ENCODE results near the gene MKS1. TPM values are rescaled to one million over a fixed set of nuclear protein-coding genes. Genes with fewer than 3 reads are reported as not detected.
A peak's percentile ranks its signal among the peaks of the same experiment; 100 is the strongest.

The MKS1 gene
- total RNA-seq, 1 experiment from 2014 or later = 20.2 TPM

DNA sequence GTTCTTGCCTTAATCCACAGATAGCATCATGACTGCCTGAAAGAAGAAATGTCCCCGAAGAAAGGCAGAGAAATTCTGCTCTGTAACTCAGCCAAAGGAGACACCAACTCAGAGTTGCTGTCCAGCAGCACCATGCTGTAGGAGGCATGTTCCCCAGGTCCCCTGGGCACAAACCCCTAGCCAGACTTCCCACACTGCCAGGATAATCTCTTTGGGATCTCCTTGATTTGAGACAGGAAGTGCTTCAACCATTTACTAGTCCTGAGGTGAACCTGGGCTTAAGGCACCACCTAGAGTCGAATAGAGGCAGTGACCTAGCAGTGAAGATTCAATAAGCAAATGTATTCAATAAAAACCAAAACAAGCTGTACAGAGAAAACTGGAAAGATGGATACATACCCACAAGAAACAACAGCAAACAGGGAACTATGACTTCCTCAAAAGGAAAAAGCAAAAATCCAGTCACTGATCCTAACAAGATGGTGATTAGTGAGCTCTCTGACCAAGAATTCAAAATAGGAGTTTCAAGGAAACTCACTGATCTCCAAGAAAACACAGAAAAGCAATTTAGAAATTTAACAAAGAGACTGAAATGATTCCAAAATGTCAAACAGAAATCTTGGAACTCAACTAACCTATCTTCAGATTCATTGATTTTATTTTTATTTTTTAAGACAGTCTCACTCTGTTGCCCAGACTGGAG, 46.5 kb downstream of the MKS1 start:
- DNase-seq (ENCODE audit: extremely low read depth, low read depth) = peak; percentile 35

DNA sequence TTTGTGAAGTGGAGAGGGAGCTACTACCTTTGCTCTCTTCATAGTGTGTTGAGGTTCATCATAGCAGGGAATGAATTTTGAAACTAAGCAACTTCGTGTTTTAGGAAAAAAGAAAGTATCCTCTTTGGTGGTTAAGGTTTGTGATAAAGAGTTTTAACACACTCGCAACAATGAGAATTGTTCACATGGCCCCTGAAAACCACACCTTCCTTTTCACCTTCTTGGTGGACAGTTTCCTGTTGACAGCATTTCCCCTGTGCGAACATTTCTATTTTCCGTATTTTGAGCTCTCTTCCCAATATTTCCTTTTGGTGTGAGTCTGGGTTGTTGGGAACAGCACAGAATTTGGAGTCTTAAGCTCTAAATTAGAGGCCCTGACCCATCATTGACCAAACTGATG, 48.4 kb downstream of the MKS1 start:
- no peak for DNase-seq (ENCODE audit: extremely low read depth, low read depth)

DNA sequence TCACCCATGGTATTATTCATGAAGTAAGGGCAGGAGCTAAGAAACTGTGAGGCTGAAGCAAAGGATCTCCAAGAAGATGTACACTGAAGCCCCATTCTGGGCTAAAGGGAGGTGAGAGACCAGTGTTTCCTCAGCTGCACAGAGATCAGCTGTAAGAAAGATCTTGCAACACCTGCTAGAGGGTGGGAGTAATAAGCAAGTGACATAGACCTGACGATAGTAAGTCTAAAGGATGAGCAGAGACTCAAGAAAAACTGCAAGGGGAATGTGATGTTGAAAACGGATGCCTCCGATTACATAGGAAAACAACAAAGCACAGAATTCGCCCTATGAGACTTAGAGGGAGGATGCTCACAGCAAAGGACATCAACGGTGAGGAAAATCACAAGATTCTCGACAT, 52.4 kb downstream of the MKS1 start, which contains the start of gene OR4D2:
TSS of gene OR4D2 (plus strand) at position 301 of the 400 bp plus-strand sequence. CDS start 2,674 bp downstream, outside the sequence.
- DNase-seq (ENCODE audit: extremely low read depth, low read depth) = no peak

GRCh38 chr17:58165981-58166380, 53.1 kb downstream of the MKS1 start:
- DNase-seq (ENCODE audit: extremely low read depth, low read depth) = no peak

DNA sequence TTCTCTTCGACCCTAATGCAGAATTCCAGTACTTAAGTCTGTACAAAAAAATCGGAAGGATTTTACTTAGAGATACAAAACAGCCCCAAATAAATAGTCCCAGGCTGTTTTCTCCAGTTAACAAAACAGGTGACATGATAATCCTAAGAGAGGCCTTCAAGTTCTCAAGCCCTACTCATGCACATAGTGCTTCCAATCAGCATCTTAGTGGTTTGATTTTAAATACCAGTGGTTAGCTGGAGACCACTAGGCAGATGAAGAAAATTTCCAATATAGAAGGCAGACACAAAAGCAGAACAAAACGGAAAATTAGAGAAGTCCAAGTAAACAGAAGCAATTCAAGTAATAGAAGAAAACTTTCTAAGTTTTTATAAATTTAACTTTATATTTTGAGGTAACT, 57.5 kb downstream of the MKS1 start:
- no peak for DNase-seq (ENCODE audit: extremely low read depth, low read depth)

- DNase-seq (ENCODE audit: extremely low read depth, low read depth) = no peak
Observed at GRCh38 chr17:58158181-58158580, 60.9 kb downstream of the MKS1 start.

DNA sequence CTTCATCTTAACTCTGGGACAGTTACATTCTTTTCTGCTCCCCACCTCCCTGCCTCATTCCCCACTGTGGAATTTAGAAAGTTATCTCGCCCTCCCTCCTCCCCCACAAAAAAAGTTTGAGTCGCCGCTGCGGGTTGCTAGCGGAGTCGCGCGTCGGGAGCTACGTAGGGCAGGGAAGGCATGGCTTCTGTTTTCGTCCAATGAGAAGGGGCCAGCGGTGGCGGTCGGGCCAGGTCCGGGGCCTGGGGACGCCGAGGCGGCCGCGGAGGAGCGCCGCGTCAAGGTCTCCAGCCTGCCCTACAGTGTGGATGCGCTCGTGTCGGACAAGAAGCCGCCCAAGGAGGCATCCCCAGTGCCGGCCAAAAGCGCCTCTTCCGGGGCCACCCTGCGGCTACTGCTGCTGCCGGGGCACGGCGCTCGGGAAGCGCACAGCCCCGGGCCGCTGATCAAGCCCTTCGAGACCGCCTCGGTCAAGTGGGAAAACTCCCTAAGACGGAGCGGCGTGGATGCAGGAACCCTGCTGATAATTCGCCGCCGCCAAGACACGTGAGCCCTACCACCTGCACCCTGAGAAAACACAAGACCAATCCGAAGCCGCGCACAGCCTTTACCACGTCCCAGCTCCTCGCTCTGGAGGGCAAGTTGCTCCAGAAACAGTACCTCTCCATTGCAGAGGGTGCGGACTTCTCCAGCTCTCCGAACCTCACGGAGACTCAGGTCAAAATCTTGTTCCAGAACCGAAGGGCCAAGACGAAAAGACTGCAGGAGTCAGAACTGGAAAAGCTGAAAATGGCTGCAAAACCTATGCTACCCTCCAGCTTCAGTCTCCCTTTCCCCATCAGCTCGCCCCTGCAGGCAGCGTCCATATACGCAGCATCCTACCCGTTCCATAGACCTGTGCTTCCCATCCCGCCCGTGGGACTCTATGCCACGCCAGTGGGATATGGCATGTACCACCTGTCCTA, 61.9 kb downstream of the MKS1 start:
- DNase-seq (ENCODE audit: extremely low read depth, low read depth) = no peak

Other genes starting within 250 kb of the MKS1 start
- 45.5 and 51.4 TPM in 2 replicates for gene VEZF1, start 231.0 kb downstream of the MKS1 start, total RNA-seq (2014; rRNA removed; shearing (Covaris generic))
- gene SRSF1, start 212.0 kb downstream of the MKS1 start, total RNA-seq (2014; rRNA removed; shearing (Covaris generic)) = 275 and 297 TPM in 2 replicates
- 7.3 and 9.8 TPM in 2 replicates for gene DYNLL2, start 135.8 kb downstream of the MKS1 start, total RNA-seq (2014; rRNA removed; shearing (Covaris generic))
- not detected in 2 replicates for gene OR4D1, start 70.9 kb downstream of the MKS1 start, total RNA-seq (2014; rRNA removed; shearing (Covaris generic))
- not detected in 2 replicates for gene OR4D2, start 52.3 kb downstream of the MKS1 start, total RNA-seq (2014; rRNA removed; shearing (Covaris generic))
- not detected in 2 replicates for gene EPX, start 26.5 kb downstream of the MKS1 start, total RNA-seq (2014; rRNA removed; shearing (Covaris generic))
- 0.07 TPM in 1 of 2 replicates, not detected in the other for gene LPO, start 19.3 kb upstream of the MKS1 start, total RNA-seq (2014; rRNA removed; shearing (Covaris generic))
- gene MPO, start 61.7 kb upstream of the MKS1 start, total RNA-seq (2014; rRNA removed; shearing (Covaris generic)) = not detected in 2 replicates
- not detected in 2 replicates for gene TSPOAP1, start 109.5 kb upstream of the MKS1 start, total RNA-seq (2014; rRNA removed; shearing (Covaris generic))
- gene SUPT4H1, start 132.9 kb upstream of the MKS1 start, total RNA-seq (2014; rRNA removed; shearing (Covaris generic)) = 61.6 and 70.3 TPM in 2 replicates
- gene RNF43, start 198.3 kb upstream of the MKS1 start, total RNA-seq (2014; rRNA removed; shearing (Covaris generic)) = not detected in 2 replicates